ENCODE data around the gene CEP135.

DNA sequence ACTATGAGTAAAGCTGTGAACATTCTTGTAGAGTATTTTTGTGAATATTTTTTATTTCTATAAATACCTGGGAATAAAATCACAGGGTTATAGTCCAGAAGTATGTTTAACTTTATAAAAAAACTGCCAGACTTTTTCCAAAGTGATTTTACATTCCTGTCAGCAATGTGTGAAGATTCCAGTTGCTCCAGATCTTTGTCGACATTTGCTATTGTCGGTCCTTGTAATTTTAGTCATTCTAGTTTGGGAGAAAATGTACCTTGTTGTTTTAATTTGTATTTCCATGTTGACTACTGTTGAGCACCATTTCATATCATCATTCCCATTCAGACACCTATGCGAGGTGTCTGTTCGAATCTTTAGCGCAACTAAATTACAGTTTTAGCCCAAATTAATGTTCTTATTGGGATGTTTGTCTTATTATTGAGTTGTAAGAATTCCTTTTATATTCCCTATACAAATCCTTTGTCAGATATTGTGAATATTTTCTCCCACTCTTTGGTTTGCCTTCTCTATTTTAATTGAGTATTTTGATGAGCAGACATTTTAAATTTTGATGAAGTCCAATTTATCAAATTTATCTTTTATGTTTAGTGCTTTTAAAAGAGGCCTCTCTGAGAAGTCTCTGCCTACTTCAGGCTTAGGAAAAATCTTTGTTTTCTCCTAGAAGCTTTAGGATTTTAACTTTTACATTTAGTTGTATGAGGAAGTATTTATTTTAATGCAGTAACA is 2.6 kb downstream of the CEP135 start:
- TF ChIP-seq, protein P1, sequence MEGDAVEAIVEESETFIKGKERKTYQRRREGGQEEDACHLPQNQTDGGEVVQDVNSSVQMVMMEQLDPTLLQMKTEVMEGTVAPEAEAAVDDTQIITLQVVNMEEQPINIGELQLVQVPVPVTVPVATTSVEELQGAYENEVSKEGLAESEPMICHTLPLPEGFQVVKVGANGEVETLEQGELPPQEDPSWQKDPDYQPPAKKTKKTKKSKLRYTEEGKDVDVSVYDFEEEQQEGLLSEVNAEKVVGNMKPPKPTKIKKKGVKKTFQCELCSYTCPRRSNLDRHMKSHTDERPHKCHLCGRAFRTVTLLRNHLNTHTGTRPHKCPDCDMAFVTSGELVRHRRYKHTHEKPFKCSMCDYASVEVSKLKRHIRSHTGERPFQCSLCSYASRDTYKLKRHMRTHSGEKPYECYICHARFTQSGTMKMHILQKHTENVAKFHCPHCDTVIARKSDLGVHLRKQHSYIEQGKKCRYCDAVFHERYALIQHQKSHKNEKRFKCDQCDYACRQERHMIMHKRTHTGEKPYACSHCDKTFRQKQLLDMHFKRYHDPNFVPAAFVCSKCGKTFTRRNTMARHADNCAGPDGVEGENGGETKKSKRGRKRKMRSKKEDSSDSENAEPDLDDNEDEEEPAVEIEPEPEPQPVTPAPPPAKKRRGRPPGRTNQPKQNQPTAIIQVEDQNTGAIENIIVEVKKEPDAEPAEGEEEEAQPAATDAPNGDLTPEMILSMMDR (optimal IDR thresholded peaks at IDR 0.05 in 1 of 3, IDR thresholded peaks at IDR 0.05 in 1 of 3, conservative IDR thresholded peaks at IDR 0.05 in 1 of 3; ENCODE audit: extremely low read depth in 1 of 3, insufficient read depth in 2 of 3, low read length in 3 of 3) = no peak
- TF ChIP-seq EZH2 (IDR thresholded peaks at IDR 0.05; ENCODE audit: low read length) = no peak

Measured in keratinocyte (primary cell).